LHCN-M2 (cell line): ENCODE measurements around the gene ARHGAP25. TPM values are rescaled to one million over a fixed set of nuclear protein-coding genes. Genes with fewer than 3 reads are reported as not detected.

ENCODE experiments used
- DNase-seq: peaks from one replicate; pipeline ENCODE4 v3.0.0-alpha.2; 2012; ENCODE audit warnings: low read depth
- total RNA-seq: library from RNA; depleted of rRNA; stranded (reverse); fragments of >200 nt; gene quantifications from 2 replicates; pipeline ENCODE4 v1.2.3, GENCODE V29; 2014; rRNA removed

The ARHGAP25 gene
- total RNA-seq, 1 experiment from 2014 or later = not detected

DNA sequence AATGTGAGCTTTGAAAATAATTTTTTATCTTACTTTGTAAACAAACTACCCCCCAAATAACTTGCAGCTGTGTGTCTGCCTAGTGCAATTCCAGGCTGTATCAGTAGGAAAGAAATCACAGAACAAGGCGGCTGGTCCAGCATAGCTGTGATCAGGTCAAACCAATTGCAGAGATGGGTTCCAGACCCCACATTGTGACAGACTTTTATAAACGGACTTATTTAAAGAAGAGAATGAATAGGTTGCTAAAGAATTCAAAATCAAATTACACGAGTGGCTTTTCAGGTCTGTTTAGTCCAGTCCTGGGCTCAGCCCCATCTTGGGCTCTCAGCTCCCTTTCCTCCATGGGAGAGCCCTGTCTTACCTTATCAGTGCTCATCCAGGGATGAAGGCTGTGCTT, 125.5 kb downstream of the ARHGAP25 start:
- DNase-seq = no peak

DNA sequence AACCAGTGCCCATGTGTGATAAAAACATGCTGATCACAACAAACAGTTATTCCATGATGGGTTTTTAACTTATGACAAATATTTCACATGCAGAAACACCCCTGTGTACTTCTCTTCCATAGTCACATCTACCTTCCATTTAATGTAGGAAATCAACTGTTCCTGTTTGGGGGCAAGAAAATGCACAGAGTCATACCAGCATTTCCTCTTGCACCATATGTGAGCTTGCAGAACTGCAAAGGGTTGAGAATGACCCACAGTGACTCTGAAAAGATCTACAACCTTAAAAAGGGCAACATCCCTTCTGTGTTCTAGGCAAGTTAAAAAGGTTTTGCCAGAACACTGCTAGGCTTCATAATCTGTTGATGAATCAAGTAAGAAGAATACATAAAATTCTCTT, 126.7 kb downstream of the ARHGAP25 start:
- no peak for DNase-seq

DNA sequence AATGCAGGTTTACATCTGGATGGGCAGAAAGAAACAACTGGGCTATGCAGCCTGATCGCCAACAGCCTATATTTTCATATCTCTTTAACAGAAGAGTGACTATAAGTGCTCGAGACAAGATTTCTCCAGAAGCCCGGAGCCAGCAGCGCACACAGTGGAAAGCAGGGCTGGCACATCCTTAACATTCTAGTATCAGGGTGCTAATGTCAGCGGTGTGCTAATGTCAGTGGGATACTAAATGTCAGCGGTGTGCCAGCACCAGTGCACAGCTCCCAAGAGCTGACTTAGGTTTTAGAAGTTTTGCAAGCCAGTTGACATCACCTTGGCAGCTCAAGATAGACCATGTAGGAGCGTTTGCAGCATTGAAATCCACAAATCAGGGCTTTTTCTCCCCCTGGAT, 128.3 kb downstream of the ARHGAP25 start:
- DNase-seq = no peak

DNA sequence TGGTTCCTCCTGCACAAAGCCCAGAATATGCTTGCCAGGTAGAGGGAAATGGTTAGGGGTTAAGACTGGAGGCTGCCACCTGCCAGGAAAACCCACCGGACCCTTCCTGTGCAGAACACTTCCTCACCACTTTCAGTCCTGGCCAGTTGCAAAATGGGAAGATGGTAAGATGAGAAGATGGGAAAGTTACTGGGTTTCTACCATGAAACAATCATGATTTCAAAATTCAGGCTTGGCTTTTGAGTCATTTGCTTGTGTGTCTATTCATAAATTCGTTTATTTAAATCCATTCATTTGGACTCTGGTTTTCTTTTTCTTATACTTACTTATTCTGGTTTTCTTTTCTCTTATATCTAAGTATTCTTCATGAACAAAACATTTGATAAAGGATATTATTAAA, 129.4 kb downstream of the ARHGAP25 start:
- no peak for DNase-seq

DNA sequence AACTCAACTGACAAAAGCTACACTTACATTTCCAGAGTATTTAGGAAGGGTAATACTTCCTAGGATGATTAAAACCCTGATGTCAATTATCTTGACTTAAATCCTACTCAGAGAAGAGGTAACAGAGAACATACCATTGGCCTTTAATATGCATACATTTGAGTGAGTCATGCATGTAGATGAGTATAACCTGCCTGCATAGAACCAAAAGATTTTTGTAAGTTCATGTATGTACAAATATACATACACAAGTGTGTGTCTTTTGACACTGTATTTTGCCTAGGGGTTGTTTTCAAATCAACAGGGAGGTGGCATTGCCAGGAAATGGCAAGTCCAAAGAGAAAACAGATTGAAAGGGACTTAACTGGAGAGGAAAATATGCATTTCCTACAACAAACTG, 130.5 kb downstream of the ARHGAP25 start:
- DNase-seq = no peak

DNA sequence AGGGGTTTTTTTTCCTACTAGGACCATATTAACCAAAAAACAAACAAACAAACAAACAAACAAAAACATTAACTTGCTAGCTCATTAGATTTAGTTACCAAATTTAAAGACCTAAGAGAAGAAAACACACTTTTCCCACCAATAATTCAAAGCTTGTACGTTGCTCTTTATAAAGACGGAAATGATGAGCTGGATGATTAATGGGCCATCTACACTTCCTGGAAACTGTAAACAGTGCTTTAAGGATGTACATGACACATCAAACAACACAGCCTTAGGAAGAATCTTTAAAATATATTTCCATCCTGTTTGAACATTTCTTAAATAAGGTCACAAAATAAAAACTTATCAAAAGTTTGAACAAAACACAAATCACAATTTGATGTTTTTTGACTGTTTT, 135.6 kb downstream of the ARHGAP25 start:
- DNase-seq = no peak

DNA sequence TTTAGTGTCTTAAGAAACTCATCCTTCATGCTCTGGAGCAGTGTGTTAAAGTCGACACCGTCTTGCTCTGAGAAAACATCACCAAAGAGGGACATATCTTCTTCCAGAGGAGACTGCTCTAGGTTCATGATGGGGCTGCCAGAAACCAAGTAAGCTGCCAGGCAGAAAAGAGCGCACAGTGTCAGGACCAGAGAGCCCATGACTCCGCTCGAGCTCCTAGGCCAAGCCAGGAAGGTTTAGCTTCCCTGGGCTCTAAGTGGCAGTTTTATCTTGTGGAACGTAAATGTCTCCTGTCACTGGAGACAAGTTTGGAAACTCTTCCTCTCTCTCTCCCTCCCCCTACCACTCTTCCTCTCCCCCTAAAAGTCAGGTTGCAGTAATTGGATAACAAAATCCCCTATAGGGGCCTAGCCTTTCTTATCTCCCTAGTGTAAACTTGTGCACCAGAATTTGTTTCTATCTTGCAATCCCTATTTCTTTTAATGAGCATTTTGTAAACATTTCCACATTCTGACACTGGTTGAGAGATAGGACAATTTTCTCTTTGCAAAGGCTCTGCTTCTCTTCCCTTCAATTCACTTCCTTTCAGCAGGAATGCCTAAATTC, 136.7 kb downstream of the ARHGAP25 start, which contains the start of gene BMP10:
BMP10 (minus strand) TSS at position 239 of the 606 bp plus-strand sequence; CDS start at position 200, 39 bp downstream.
- no peak for DNase-seq

Other genes starting within 250 kb of the ARHGAP25 start
- gene PROKR1, start 91.2 kb upstream of the ARHGAP25 start, total RNA-seq = not detected in 2 replicates
- gene BMP10, start 136.6 kb downstream of the ARHGAP25 start, total RNA-seq = not detected in 2 replicates
- not detected in 2 replicates for gene GKN2, start 218.1 kb downstream of the ARHGAP25 start, total RNA-seq
- gene GKN1, start 239.8 kb downstream of the ARHGAP25 start, total RNA-seq = not detected in 2 replicates